Tibial artery (tissue), 4 donors: ENCODE data around the gene ARRDC2.
A peak's percentile ranks its signal among the peaks of the same experiment; 100 is the strongest.
"Not testable (repeated sequence)": the region's sequence is repeated elsewhere in the genome, so short reads cannot be mapped to it uniquely, and the experiment has no call there.

Experiments used
- DNase-seq, 2 donors: peaks; one replicate each; pipeline ENCODE4 v3.0.0-alpha.2; 2019
- H3K27ac ChIP-seq, 2 donors: fragments of 200-600 bp; sonication (generic) in 1 of 2; 1 replicate in 1 of 2; 2 replicates in 1 of 2; pipeline ENCODE4 v1.5.1; 2018 to 2019; ENCODE audit warnings: mild to moderate bottlenecking in 1 of 2
- H3K27me3 ChIP-seq, 2 donors: fragments of 200-600 bp; sonication (generic) in 1 of 2; one replicate each; pipeline versions ENCODE4 v1.5.1 to v1.6.0; 2016 to 2019
- H3K36me3 ChIP-seq, 3 donors: fragments of 200-600 bp; sonication (generic) in 2 of 3; one replicate each; pipeline ENCODE4 v1.5.1; 2016 to 2019; ENCODE audit warnings: mild to moderate bottlenecking in 2 of 3
- H3K4me1 ChIP-seq, 4 donors: fragments of 200-600 bp; sonication (generic) in 2 of 4; 1 replicate in 3 of 4; 2 replicates in 1 of 4; pipeline ENCODE4 v1.5.1; 2016 to 2019
- H3K4me3 ChIP-seq, 2 donors: fragments of 200-600 bp; sonication (generic) in 1 of 2; 1 replicate in 1 of 2; 2 replicates in 1 of 2; pipeline ENCODE4 v1.5.1; 2018 to 2019; ENCODE audit warnings: mild to moderate bottlenecking in 2 of 2
- H3K9me3 ChIP-seq, 3 donors: fragments of 200-600 bp; sonication (generic) in 1 of 3; one replicate each; pipeline ENCODE4 v1.5.1; 2016 to 2019
- CTCF ChIP-seq, 2 experiments: fragments of 200-600 bp in 1 of 2; fragments of 450-650 bp in 1 of 2; IDR thresholded peaks; one replicate each; pipeline ENCODE4 v1.5.1; 2017 to 2019; ENCODE audit warnings: antibody characterized with exemption in 2 of 2, mild to moderate bottlenecking in 1 of 2, moderate library complexity in 1 of 2
- intact Hi-C: fragments of 100-400 bp; cut with DNase I; formaldehyde crosslinking; loops from one replicate; pipeline ENCODE4 v1.15.0; 2023; ENCODE audit warnings: low total_unique reads

Gene ARRDC2

GRCh38 chr19:18000915-18001776 lies 6.8 kb upstream of the ARRDC2 start:
- intact Hi-C loops, result no loop called here
- TF ChIP-seq CTCF (IDR thresholded peaks at IDR 0.05), result peak in 1 of 2 experiments; percentile 9
- Histone ChIP-seq H3K27me3 (no peaks in the 10 kb centered on the region), H3K36me3 (peaks cover 0 to 17% (median 6%) of the 10 kb centered on the region in 3 donors), H3K4me3 (peak overlapping the region; percentile 83 to 88), H3K4me1 (peaks cover 0 to 35% (median 16%) of the 10 kb centered on the region in 4 donors), H3K9me3 (no peaks in the 10 kb centered on the region), H3K27ac (peak overlapping the region; percentile 89 to 92)
- peak; percentile 97 to 99 for DNase-seq

DNA sequence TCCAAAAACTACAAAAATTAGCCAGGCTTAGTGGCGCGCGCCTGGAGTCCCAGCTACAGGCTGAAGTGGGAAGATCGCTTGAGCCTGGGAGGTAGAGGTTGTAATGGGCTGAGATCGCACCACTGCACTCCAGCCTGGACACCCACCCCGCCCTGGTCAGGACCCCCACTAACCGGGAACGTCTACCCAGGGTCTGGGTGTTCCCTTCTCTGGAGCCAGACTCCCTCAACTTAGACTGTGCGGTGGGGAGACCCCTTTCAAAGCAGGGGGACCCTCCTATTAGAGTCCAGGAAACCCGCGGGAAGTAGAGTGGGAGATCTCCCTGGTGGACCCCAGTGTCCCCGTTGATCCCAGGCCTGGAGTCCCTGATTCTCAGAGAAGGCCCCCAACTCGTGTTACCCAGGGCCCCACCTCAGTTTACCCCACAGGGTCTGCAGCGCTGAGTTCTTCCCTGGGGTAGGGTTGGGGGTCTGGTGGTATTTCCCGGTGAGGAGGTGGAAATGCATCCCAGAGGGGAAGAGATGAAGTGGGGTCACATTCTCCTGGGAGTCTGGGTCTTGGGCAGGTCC lies 6.1 kb upstream of the ARRDC2 start:
- Histone ChIP-seq H3K9me3 (no peaks in the 10 kb centered on the region), H3K4me1 (peaks cover 0 to 38% (median 14%) of the 10 kb centered on the region in 4 donors), H3K36me3 (peaks cover 0 to 17% (median 6%) of the 10 kb centered on the region in 3 donors), H3K27me3 (no peaks in the 10 kb centered on the region), H3K27ac (peak overlapping the region; percentile 89 to 92), H3K4me3 (peak overlapping the region; percentile 83 to 88)
- intact Hi-C loops, result no loop called here
- DNase-seq, result peak; percentile 38 to 62
- no peak for TF ChIP-seq CTCF (IDR thresholded peaks at IDR 0.05)

- H3K36me3 ChIP-seq, result peaks cover 0 to 17% (median 6%) of the 10 kb centered on the region in 3 donors
- H3K27ac ChIP-seq, result peak overlapping the region; percentile 89 to 92
- TF ChIP-seq CTCF (IDR thresholded peaks at IDR 0.05), result no peak
- H3K27me3 ChIP-seq, result no peaks in the 10 kb centered on the region
- intact Hi-C loops, result no loop called here
- DNase-seq, result peak; percentile 57 to 77
- peaks cover 0 to 38% (median 14%) of the 10 kb centered on the region in 4 donors for H3K4me1 ChIP-seq
- H3K4me3 ChIP-seq, result peak overlapping the region; percentile 83 to 88
- H3K9me3 ChIP-seq, result no peaks in the 10 kb centered on the region
Measured at GRCh38 chr19:18002347-18002850, 5.6 kb upstream of the ARRDC2 start.

- DNase-seq, H3K4me3 ChIP-seq, intact Hi-C loops, H3K27me3 ChIP-seq, H3K9me3 ChIP-seq, H3K27ac ChIP-seq: not testable (repeated sequence)
- Histone ChIP-seq H3K4me1 (peaks cover 0 to 47% (median 34%) of the 10 kb centered on the region in 4 donors), H3K36me3 (peaks cover 22 to 43% (median 31%) of the 10 kb centered on the region in 3 donors)
Measured at GRCh38 chr19:18005750-18006149, 2.2 kb upstream of the ARRDC2 start.

DNA sequence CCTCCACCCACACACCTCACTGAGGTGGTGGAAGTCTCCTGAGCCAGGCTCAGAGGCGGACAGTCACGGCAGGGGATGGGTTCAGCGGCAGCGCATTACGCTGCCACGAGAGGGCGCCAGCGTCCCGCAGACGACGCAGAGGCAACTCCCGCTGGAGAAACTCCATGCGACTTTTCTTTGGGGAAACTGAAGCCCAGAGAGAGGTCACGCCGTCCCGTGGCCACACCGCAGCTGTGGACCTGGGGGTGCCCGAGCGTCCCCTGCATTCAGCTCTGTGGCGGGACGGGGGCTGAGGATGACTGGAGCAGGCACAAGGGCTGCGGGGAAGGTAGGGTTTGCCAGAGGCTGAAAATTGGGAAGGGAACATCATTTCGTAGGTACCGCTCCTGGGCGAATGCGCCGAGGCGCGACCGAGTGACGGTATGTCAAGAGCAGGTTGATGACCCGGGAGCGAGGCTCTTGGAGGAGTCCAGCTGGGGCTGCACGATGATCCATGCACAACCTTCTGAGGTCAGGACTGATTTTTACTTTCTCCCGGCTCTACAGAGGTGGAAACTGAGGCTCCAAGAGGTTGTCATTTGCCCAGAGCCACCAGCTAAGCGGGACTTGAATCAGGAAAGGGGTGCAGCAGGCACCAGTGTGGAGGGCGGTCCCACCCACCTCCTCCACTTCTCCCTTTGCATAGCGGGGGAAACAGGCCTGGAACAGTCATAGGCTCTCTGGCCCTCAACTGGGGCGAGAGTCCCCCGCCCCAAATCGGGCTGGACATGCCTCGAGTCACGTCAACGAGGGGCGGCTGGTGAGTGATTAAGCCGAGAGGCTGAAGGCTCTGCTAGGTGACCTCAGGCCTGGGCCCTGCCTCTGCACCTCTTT lies 690 bp upstream of the ARRDC2 start:
- intact Hi-C loops, result loop anchor here (1.0 kb wide), 1 partner anchor 51 kb away; no protein-coding TSS in a partner anchor
- no peaks in the 10 kb centered on the region for H3K9me3 ChIP-seq
- H3K36me3 ChIP-seq, result peaks cover 36 to 58% (median 43%) of the 10 kb centered on the region in 3 donors
- peak overlapping the region; percentile 84 to 88 for H3K27ac ChIP-seq
- H3K27me3 ChIP-seq, result no peaks in the 10 kb centered on the region
- peak; percentile 80 to 91 for DNase-seq
- TF ChIP-seq CTCF (IDR thresholded peaks at IDR 0.05), result peak; percentile 99
- H3K4me1 ChIP-seq, result peaks cover 0 to 53% (median 29%) of the 10 kb centered on the region in 4 donors
- H3K4me3 ChIP-seq, result peak overlapping the region; percentile 64 to 70
